ENCODE data around the gene CYP4F2. TPM values are rescaled to one million over a fixed set of nuclear protein-coding genes. Genes with fewer than 3 reads are reported as not detected.

Gene CYP4F2
- polyA plus RNA-seq, 1 of the 3 experiments (the other 2 are of a cell fraction) = not detected

DNA sequence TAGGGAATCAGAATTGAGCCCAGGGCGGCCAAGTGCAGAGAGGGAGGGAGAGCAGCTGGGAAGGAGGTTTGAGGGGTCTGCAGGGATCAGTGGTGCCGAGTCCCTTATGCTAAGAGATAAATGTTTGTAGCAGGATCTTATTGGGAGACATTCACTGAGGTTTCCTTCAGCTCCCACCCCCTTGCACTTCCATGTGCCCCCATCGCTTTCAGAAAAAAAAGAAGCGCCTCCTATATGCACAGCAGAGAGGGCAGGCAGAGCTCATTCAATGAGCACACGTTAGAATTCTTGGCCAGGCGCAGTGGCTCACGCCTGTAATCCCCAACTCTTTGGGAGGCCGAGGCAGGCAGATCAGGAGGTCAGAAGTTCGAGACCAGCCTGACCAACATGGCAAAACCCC lies 28.0 kb downstream of the CYP4F2 start (continued):
- TF ChIP-seq, protein P1, sequence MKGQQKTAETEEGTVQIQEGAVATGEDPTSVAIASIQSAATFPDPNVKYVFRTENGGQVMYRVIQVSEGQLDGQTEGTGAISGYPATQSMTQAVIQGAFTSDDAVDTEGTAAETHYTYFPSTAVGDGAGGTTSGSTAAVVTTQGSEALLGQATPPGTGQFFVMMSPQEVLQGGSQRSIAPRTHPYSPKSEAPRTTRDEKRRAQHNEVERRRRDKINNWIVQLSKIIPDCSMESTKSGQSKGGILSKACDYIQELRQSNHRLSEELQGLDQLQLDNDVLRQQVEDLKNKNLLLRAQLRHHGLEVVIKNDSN (IDR thresholded peaks at IDR 0.05; ENCODE audit: borderline replicate concordance, low read depth) = no peak
- TF ChIP-seq REST (IDR thresholded peaks at IDR 0.05; ENCODE audit: low read depth, low read length) (no peak), POLR2AphosphoS5 (IDR thresholded peaks at IDR 0.05; ENCODE audit: low read depth, low read length) (no peak), TCF12 (IDR thresholded peaks at IDR 0.05) (no peak), ZBTB33 (IDR thresholded peaks at IDR 0.05; ENCODE audit: borderline replicate concordance, low read depth) (no peak), EP300 (IDR thresholded peaks at IDR 0.05; ENCODE audit: borderline replicate concordance in 1 of 2, low read depth in 1 of 2, low read length in 1 of 2) (no peak)

DNA sequence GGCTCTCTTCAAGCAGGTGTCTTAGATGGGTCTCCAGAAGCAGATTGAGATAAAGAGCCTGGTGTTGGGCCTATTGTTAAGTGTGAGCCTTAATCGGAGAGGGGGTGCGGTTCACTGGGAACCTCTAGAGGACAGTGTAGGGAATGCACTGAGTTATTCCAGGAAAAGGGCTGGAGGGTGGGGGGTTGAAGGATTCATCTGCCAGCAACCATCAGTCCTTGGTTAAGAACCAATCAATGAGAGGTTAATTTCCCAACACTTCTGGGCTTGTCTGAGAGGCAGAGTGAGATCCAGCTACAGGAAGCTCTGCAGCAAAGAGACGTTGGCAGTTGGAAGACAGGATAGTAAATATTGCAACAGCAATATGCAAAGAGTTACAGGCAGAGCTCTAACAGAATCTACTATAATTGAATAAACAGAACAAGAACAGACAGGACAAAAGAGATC lies 28.7 kb downstream of the CYP4F2 start:
- H3K9me3 ChIP-seq = no peaks in the 10 kb centered on the region
- no peak overlapping the region for H3K4me3 ChIP-seq (ENCODE audit: low read depth in 2 of 2, low read length in 1 of 2)
- POLR2A ChIA-PET = no interaction called here
- H2AFZ ChIP-seq (ENCODE audit: low read depth) = no peak overlapping the region
- no peak overlapping the region for H3K9ac ChIP-seq
- H3K4me2 ChIP-seq = no peak overlapping the region
- H4K20me1 ChIP-seq (ENCODE audit: insufficient read depth) = no peaks in the 10 kb centered on the region
- no peaks in the 10 kb centered on the region for H3K79me2 ChIP-seq (ENCODE audit: insufficient read depth)
- H3K36me3 ChIP-seq (replicated peaks in 1 of 2; ENCODE audit: control insufficient read depth in 1 of 2, insufficient read depth in 2 of 2, low read length in 1 of 2) = no peaks in the 10 kb centered on the region
- H3K27me3 ChIP-seq (ENCODE audit: insufficient read depth) = peaks cover 12% of the 10 kb centered on the region
- CTCF ChIA-PET = interaction anchor here (1.4 kb wide), 1 partner anchor 12 kb away, joined by 3 read pairs; no protein-coding TSS in a partner anchor
- no peaks in the 10 kb centered on the region for H3K4me1 ChIP-seq (ENCODE audit: control insufficient read depth in 1 of 2, insufficient read depth in 2 of 2, low read depth in 1 of 2, low read length in 1 of 2)
- no peaks in the 10 kb centered on the region for H3K9me2 ChIP-seq
- DNase-seq = peak; percentile 66
- no peaks in the 10 kb centered on the region for H3F3A ChIP-seq (replicated peaks; ENCODE audit: insufficient read depth)
- WGBS (ENCODE audit: low lambda C conversion rate) = 0% methylated on average over 3 of the region's 3 CpGs
- H3K27ac ChIP-seq (ENCODE audit: low read depth in 2 of 2, low read length in 1 of 2) = no peak overlapping the region
- TF ChIP-seq RCOR1 (IDR thresholded peaks at IDR 0.05; ENCODE audit: low read length) (no peak), PBX3 (IDR thresholded peaks at IDR 0.05) (no peak), ELF1 (IDR thresholded peaks at IDR 0.05) (no peak), TEAD4 (IDR thresholded peaks at IDR 0.05; ENCODE audit: borderline replicate concordance, insufficient read depth) (no peak), MEF2A (IDR thresholded peaks at IDR 0.05; ENCODE audit: borderline replicate concordance, low read depth) (no peak), REST (IDR thresholded peaks at IDR 0.05; ENCODE audit: low read depth, low read length) (no peak), TCF12 (IDR thresholded peaks at IDR 0.05) (no peak), MAX (IDR thresholded peaks at IDR 0.05; ENCODE audit: low read depth) (no peak), MXI1 (IDR thresholded peaks at IDR 0.05; ENCODE audit: low read depth, low read length) (no peak), CTCF (IDR thresholded peaks at IDR 0.05) (peak; percentile 55), TAF1 (IDR thresholded peaks at IDR 0.05; ENCODE audit: borderline replicate concordance, low read depth, low read length) (no peak), FOXM1 (IDR thresholded peaks at IDR 0.05; ENCODE audit: low read depth) (no peak), FOXJ3 (CRISPR knock-in tag; IDR thresholded peaks at IDR 0.05) (no peak), GATA2 (CRISPR knock-in tag; IDR thresholded peaks at IDR 0.05) (no peak)

Data from SK-N-SH (cell line).